ENCODE results near the gene MORN1.

DNA sequence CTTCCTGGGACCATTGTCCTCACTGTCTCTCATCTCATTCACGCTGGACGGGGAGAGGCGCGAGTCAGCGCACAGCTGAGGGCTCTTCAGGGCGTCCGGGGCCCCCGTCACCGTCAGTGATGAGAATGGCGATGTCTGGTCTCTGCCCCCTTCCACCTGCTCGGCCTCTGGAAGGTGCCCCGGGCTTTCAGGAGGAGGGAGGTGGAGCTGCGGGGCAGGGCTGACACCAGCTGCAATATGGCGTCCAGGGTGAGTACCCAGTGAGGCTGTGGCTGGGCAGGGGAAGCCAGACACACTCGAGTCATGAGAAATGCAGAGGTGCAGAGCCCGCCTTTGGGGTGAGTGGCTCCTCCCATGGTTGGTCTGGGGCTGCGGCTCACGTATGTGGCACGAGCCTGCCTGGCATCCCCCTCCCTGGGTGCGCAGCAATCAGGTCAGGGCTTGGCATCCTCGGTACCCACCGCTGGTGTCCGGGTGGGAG is 15.1 kb downstream of the MORN1 start:
- TF ChIP-seq, protein P1, sequence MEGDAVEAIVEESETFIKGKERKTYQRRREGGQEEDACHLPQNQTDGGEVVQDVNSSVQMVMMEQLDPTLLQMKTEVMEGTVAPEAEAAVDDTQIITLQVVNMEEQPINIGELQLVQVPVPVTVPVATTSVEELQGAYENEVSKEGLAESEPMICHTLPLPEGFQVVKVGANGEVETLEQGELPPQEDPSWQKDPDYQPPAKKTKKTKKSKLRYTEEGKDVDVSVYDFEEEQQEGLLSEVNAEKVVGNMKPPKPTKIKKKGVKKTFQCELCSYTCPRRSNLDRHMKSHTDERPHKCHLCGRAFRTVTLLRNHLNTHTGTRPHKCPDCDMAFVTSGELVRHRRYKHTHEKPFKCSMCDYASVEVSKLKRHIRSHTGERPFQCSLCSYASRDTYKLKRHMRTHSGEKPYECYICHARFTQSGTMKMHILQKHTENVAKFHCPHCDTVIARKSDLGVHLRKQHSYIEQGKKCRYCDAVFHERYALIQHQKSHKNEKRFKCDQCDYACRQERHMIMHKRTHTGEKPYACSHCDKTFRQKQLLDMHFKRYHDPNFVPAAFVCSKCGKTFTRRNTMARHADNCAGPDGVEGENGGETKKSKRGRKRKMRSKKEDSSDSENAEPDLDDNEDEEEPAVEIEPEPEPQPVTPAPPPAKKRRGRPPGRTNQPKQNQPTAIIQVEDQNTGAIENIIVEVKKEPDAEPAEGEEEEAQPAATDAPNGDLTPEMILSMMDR (IDR thresholded peaks at IDR 0.05), result no peak
- TF ChIP-seq POLR2A (IDR thresholded peaks at IDR 0.05), result no peak
